Activated effector memory CD4-positive, alpha-beta T cell treated with Interleukin-2 at 50 U/mL for 16 hours (primary cell): ENCODE results near the gene HMGN1.
"Not testable (repeated sequence)": the region's sequence is repeated elsewhere in the genome, so short reads cannot be mapped to it uniquely, and the experiment has no call there.

Experiments used
- DNase-seq: peaks from one replicate; pipeline ENCODE4 v3.0.0-alpha.2; 2020

Gene HMGN1

DNA sequence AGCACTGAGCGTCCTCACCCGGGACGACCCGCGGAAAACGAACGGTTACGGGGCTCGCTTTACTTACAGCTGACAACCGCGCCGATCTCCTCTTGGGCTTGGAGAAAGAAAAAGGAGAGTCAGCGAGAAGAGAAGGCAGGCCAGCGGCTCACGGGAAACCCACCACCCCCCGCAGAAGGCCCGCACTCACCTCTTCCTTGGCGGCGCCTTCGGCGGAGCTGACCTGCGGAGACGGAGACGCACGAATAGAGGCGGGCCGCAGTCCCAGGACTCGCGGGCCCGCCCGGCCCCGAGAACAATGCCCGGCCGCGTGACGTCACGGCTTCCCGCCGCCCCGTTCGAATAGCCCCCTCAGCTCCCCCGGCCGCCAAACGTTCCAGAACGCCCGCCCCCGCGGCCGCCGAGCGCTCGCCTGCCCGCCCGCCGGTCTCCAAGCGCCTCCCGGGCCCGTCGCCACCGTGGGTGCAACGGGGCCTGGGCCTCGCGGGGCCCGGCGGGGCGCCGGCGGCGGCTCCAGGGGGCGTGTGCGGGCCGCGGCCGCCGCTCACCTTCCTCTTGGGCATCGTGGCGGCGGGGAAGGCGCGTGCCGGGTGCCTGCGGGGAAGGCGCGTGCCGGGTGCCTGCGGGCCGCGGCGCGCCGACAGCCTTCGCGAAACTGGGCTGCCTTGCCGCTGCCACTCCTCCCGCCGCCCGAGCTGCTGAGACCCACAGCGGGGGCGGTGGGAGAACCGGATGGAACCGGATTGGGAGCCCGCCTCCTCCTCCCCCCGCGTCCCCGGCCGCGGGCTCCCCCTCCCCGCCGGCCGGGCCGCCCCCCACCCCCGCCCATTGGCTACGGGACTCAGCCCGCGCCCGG, at the start of gene HMGN1:
HMGN1 (minus strand) TSS at position 734 of the 856 bp plus-strand sequence; CDS start at position 563, 171 bp downstream.
- DNase-seq, result peak; percentile 82

DNA sequence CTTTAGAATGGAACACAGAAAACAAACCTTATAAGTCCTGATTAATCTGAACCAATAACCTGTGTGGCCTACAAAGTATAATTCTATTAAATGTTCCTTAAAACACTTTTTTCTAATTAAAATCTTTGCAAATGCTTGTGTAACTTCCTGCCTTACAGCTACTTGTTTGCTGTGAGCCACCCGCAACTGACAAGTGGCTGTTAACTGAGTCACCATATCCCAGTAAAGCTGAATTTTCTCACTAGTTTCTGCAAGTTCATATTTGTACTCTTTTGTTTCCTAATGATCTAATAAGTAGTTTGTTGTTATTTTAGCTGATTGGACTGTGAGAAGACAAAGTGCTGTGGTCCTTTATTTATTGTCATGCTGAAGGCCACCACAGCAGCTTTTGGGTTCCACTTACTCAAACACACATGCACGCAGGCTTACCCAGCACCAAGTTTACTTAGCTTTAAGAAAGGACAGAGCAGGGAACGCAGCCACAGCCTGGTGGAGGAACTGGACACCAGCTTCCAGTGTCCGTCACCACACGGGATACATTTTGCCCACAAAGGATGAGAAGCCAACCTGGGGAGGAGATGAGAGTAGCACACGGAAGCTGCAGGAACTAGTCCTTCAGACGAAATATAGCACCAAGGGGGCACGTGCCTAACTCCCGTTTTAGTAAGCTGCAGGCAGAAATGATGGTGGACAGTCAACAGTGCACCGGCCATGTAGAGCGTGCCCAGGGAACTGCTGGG, 48.9 kb upstream of the HMGN1 start:
- no peak for DNase-seq

- DNase-seq, result no peak
These were observed 44.1 kb upstream of the HMGN1 start for GRCh38 chr21:39392981-39393380.

DNA sequence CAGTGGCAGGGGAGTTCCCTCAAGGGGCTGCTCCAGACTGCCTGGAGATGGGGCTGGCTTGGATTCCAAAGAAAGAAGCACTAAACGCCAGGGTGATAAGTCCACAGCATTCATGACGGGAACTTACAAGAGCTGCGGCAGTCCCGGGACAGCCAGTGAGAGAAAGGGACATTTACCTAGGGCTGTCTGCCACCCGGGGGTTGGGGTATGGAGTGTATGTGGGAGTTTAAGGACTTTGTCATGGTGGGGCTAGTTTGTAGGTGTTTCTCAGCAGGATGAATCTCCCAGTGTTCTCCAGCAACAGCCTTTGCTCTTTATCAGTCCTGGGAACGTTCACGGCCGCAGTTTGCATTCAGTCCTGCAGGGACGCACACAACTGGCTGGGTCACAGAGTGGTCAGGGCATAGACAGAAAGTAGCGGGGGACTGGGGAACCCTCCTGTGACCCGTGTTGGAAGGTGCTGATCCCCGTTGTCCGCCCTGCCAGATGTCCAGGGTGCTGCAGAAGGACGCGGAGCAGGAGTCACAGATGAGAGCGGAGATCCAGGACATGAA, 41.4 kb upstream of the HMGN1 start:
- no peak for DNase-seq

DNA sequence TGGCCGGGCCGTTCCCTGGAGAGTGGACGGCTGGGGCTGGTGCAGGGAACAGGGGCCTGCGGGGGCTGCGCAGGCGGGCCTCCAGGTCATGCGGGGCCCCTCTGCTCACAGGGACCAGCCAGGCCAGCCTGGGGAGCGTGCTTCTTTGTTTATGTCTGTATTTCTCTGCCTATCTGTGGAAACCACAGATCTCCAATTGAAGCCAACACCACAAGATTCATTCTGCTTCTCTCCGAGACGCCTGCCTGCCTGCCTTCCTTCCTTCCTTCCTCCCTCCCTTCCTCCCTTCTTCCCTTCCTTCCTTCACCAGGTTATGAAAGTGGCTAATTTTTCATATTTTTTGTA, 39.9 kb upstream of the HMGN1 start:
- no peak for DNase-seq

GRCh38 chr21:39388038-39388810, 39.3 kb upstream of the HMGN1 start:
- peak; percentile 75 for DNase-seq

DNA sequence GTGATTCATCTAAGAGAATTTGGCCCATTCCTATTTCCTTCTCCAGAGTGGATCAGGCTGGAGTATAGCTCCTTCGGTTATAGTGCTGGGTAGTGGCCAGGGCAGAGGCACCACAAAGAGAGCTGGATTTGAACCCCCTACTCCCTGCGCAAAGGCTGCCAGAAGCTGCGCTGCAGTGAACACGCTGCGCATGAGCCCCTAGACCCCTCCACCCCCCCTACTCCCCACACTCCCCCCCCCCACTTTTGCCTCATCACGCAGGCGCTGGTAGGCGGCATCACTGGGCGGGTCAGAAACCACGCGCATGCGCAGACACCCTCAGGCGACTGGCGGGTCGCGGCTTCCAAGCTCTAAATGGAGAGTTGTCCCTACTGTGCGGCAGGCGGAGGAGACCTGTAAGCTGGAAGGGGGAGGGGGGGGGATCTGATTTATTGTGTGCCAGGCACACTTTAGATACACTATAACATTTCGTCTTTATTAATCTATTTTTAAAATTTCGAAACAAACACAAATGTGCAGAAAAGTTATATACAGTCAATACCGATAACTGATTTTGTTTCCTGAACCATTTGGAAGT, 38.7 kb upstream of the HMGN1 start:
- peak; percentile 79 for DNase-seq

GRCh38 chr21:39386899-39387298, 38.0 kb upstream of the HMGN1 start:
- no peak for DNase-seq

- DNase-seq, result no peak
These were observed 37.3 kb upstream of the HMGN1 start for GRCh38 chr21:39386194-39386593.

GRCh38 chr21:39385299-39386145, 36.6 kb upstream of the HMGN1 start:
- DNase-seq, result peak; percentile 29

- DNase-seq, result no peak
These were observed 35.9 kb upstream of the HMGN1 start for GRCh38 chr21:39384674-39385298.

- DNase-seq, result not testable (repeated sequence)
These were observed 33.2 kb upstream of the HMGN1 start for GRCh38 chr21:39382096-39382495.

DNA sequence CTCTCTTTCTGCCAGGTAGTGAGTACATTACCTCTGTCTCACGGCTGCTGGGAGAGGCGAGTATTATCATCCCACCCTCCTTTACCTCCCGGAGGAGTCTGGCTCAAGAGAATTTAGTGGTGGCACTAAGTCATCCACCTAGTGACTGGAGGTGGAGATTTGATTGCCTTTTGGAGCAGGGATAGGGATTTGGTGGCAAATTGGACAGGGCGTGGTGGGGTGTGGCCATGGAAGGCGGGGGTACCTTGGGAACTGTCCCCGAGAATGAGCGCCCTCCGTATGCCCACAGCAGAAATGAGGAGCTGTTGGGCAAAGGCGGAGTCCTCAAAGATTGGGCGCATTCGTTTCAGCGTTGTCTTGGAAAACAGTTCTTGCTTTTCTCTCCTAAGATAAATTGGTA, 32.1 kb upstream of the HMGN1 start:
- no peak for DNase-seq

DNA sequence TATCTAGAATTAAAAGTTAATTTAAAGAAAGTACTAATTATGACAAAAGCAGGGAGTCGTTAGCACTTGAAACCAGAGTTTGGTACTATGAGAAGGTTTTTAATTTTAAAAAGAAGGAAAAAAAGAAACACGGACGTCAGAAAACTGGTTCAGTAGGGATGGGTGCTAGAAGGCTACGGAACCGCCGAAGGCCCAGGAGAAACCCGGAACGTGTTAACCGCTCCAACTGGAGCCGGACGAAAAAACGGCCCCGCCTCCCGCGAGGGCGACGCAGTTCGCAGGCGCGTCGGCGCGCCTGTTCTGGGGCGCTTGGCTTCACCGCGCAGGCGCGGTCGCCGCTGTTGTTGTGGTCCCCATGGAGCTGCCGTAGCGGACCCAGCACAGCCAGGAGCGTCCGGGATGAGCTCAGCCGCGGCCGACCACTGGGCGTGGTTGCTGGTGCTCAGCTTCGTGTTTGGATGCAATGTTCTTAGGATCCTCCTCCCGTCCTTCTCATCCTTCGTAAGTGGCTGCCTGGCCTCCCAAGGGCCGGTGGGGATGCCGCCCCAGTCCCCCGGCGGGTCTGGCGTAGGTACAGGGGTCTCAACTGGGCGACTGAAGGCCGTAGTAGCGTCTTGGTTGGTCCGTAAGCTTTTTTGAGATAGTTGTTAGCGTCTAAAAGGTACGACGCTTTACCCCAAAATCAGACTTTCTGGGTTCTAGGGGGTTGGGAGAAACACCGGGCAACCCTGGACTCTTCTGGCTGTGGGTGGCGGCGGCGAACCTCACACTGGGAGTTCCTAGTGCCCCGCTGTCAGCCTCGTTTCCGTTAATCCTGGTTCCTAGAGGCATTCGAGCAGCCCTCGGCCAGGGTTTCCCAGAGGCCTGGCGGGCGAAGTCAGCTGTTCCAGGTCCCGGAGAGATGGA, 31.4 kb upstream of the HMGN1 start:
- DNase-seq, result peak; percentile 82

DNA sequence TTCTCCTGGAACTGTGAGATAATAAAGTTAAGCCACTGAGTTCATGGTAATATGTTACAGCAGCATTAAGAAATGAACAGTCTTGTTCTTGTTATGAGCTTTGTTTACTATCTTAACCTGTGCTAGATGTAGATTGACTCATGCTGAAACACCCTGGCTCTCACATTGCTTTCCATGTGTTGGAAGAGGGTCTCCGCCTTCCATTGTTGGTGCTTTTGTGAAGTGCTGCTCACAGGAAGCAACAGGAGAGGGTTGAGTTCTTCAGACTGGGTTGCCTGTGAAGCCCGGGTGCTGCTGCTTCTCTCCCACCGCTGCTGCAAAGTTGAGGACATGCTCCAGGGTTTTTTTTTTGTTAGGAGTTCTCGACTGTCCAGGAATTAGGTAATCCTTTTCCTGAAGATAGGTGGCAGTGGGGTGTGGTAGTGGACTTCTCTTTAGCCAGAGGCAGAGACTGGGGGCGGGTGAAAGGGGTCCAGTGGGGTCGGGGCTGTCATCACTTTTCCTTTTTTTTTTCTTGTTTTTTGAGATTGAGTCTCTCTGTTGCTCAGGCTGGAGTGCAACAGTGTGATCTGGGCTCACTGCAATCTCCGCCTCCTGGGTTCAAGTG, 28.7 kb upstream of the HMGN1 start:
- no peak for DNase-seq

- DNase-seq, result no peak
These were observed 26.6 kb upstream of the HMGN1 start for GRCh38 chr21:39375446-39375845.

DNA sequence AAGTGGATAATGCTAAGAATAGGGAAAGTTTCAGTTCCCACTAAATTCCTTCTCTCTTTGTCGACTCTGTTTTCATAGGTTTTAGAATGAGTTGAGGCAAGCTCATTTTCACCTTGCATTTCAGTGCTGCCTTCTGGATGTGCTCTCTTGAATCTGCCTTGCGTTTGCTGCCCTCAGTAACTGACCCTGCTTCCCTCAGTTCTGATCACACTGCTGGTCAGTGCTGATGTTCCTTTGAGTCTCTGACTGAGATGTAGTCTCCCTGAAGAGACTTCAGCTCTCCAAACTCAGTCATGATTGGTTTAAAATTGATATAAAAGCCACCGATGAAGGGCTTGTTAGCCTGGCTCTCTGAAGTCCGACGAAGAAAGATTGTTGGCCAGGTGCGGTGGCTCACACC, 25.2 kb upstream of the HMGN1 start:
- no peak for DNase-seq

- DNase-seq, result no peak
These were observed 24.7 kb upstream of the HMGN1 start for GRCh38 chr21:39373634-39374033.

DNA sequence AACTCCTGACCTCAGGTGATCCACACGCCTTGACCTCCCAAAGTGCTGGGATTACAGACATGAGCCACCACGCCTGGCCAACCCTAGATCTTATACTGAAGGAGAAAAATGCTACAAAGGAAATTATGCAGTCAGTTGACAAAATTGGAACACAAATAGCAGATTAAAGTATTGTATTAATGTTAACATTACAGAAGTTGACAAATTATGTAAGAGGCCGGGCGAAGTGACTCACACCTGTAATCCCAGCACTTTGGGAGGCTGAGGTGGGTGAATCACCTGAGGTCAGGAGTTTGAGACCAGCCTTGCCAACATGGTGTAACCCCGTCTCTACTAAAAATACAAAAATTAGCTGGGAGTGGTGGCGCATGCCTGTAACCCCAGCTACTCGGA, 21.0 kb upstream of the HMGN1 start:
- DNase-seq, result not testable (repeated sequence)

- no peak for DNase-seq
These were observed 18.9 kb upstream of the HMGN1 start for GRCh38 chr21:39367783-39368182.
